PC-3 (cell line): Measurements from ENCODE around the gene DLGAP1. TPM values are rescaled to one million over a fixed set of nuclear protein-coding genes. Genes with fewer than 3 reads are reported as not detected.

ENCODE experiments used
- ATAC-seq: fragments of 200-7000 bp; cut with Tn5 transposase; 2 replicates; pipeline ENCODE4 v1.9.1; 2020; ENCODE audit warnings: mild to moderate bottlenecking, moderate library complexity
- BruUV-seq: library from RNA; stranded (reverse); fragments of 400-500 nt; replicated peaks from 2 replicates; lab custom pipeline; 2021; lab: Mats Ljungman, UMichigan
- CTCF ChIA-PET: fragments of 300-600 bp; sonication (Branson Sonifier 250); formaldehyde crosslinking; loops from one replicate; lab custom pipeline; 2022; ENCODE audit warnings: antibody characterized with exemption; lab: Charles Lee
- POLR2A ChIA-PET: fragments of 300-600 bp; sonication (Branson Sonifier 250); formaldehyde crosslinking; loops from one replicate; lab custom pipeline; 2022; ENCODE audit warnings: antibody characterized with exemption; ENCODE audit not compliant: unreplicated experiment; lab: Charles Lee
- DNase-seq: peaks from one replicate; pipeline ENCODE4 v3.0.0-alpha.2; 2015
- H2AFZ ChIP-seq: fragments of 300-600 bp; sonication (generic); 2 replicates; pipeline ENCODE4 v1.6.0; 2016; ENCODE audit warnings: antibody characterized with exemption, low read length
- H3F3A ChIP-seq: fragments of 300-600 bp; sonication (generic); one replicate; pipeline ENCODE4 v1.6.0; 2017; ENCODE audit warnings: antibody characterized with exemption, low read length, control low read depth, mild to moderate bottlenecking; ENCODE audit not compliant: unreplicated experiment
- H3K27ac ChIP-seq: fragments of 300-600 bp; sonication (generic); 2 replicates; pipeline ENCODE4 v1.5.1; 2016; ENCODE audit warnings: mild to moderate bottlenecking, low read length
- H3K27me3 ChIP-seq: fragments of 300-600 bp; sonication (generic); 2 replicates; pipeline ENCODE4 v1.6.1; 2016; ENCODE audit warnings: low read length, mixed read lengths
- H3K36me3 ChIP-seq: fragments of 300-600 bp; sonication (generic); 2 replicates; pipeline ENCODE4 v1.6.1; 2016; ENCODE audit warnings: low read depth, mixed run types, low read length, mixed read lengths
- H3K4me1 ChIP-seq: fragments of 300-600 bp; sonication (generic); 2 replicates; pipeline ENCODE4 v1.5.1; 2016; ENCODE audit warnings: low read length; ENCODE audit not compliant: insufficient read depth
- H3K4me2 ChIP-seq: fragments of 300-600 bp; sonication (generic); 2 replicates; pipeline ENCODE4 v1.6.0; 2016; ENCODE audit warnings: low read length
- H3K4me3 ChIP-seq: fragments of 300-600 bp; sonication (generic); 2 replicates; pipeline ENCODE4 v1.5.1; 2016; ENCODE audit warnings: mild to moderate bottlenecking, low read length, mixed read lengths
- H3K79me2 ChIP-seq: fragments of 300-600 bp; sonication (generic); 2 replicates; pipeline ENCODE4 v1.6.1; 2017; ENCODE audit warnings: low read length, mixed read lengths
- H3K9ac ChIP-seq: fragments of 300-600 bp; sonication (generic); 2 replicates; pipeline ENCODE4 v1.6.0; 2016; ENCODE audit warnings: mild to moderate bottlenecking, low read length
- H3K9me2 ChIP-seq: fragments of 300-600 bp; sonication (generic); replicated peaks from 2 replicates; pipeline ENCODE4 v1.6.1; 2016; ENCODE audit warnings: mixed run types, low read length, mixed read lengths
- H3K9me3 ChIP-seq: fragments of 300-600 bp; sonication (generic); 2 replicates; pipeline ENCODE4 v1.6.1; 2016; ENCODE audit warnings: low read length, mixed read lengths
- H4K20me1 ChIP-seq: fragments of 300-600 bp; sonication (generic); 2 replicates; pipeline ENCODE4 v1.6.1; 2016; ENCODE audit warnings: low read length, mixed read lengths
- EZH2 ChIP-seq: fragments of 300-600 bp; sonication (generic); IDR thresholded peaks from one replicate; pipeline ENCODE4 v1.6.1; 2017; ENCODE audit warnings: antibody characterized with exemption, mild to moderate bottlenecking, low read length; ENCODE audit not compliant: unreplicated experiment
- EZH2phosphoT487 ChIP-seq: fragments of 300-600 bp; sonication (generic); IDR thresholded peaks from 2 replicates; pipeline ENCODE4 v1.6.1; 2018; ENCODE audit warnings: mild to moderate bottlenecking, antibody characterized with exemption, low read length, borderline replicate concordance
- intact Hi-C: fragments of 100-400 bp; cut with micrococcal nuclease; formaldehyde crosslinking; loops from 2 replicates; pipeline ENCODE4 v1.9.0; 2023
- total RNA-seq: library from RNA; depleted of rRNA; stranded (reverse); fragments of >200 nt; gene quantifications from 2 replicates; pipeline ENCODE4 v1.2.3, GENCODE V29; 2014
- TF ChIP-seq, protein P1 (sequence below): fragments of 300-600 bp; sonication (generic); conservative IDR thresholded peaks from 2 replicates; pipeline ENCODE4 v1.5.1; 2017; ENCODE audit warnings: antibody characterized with exemption, low read depth, mild to moderate bottlenecking, low read length

DLGAP1 gene
- total RNA-seq, 1 experiment from 2014 or later, result not detected

DNA sequence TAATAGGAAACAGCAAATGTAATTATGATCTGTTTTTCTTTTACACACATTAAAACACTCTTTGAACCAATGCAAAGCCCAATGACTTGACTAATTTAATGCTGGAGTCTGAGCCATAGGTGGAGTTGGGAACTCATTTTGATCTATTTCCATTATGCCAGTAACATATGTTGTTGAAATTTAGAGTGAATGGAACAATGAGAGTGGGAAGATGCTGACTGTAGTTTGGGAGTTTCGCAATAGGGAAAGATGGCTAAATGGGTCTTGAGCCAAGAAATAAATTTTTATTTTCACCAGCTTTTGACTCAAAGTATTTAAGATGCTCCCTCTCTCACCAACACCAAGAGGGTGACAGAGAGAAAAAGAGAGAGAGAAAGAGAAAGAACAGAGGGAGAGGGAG is 246.7 kb downstream of the DLGAP1 start:
- CTCF ChIA-PET, result no interaction called here
- no peak for TF ChIP-seq EZH2
- TF ChIP-seq, protein P1, sequence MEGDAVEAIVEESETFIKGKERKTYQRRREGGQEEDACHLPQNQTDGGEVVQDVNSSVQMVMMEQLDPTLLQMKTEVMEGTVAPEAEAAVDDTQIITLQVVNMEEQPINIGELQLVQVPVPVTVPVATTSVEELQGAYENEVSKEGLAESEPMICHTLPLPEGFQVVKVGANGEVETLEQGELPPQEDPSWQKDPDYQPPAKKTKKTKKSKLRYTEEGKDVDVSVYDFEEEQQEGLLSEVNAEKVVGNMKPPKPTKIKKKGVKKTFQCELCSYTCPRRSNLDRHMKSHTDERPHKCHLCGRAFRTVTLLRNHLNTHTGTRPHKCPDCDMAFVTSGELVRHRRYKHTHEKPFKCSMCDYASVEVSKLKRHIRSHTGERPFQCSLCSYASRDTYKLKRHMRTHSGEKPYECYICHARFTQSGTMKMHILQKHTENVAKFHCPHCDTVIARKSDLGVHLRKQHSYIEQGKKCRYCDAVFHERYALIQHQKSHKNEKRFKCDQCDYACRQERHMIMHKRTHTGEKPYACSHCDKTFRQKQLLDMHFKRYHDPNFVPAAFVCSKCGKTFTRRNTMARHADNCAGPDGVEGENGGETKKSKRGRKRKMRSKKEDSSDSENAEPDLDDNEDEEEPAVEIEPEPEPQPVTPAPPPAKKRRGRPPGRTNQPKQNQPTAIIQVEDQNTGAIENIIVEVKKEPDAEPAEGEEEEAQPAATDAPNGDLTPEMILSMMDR, result no peak
- no peak for TF ChIP-seq EZH2phosphoT487
- Histone ChIP-seq H3K27ac (no peak overlapping the region), H3K9me2 (no peaks in the 10 kb centered on the region), H3F3A (no peaks in the 10 kb centered on the region), H3K9ac (no peak overlapping the region), H4K20me1 (no peaks in the 10 kb centered on the region), H3K36me3 (no peaks in the 10 kb centered on the region), H3K27me3 (no peaks in the 10 kb centered on the region), H3K79me2 (no peaks in the 10 kb centered on the region), H2AFZ (no peak overlapping the region), H3K4me1 (no peaks in the 10 kb centered on the region), H3K4me2 (no peak overlapping the region), H3K9me3 (peaks cover 32% of the 10 kb centered on the region), H3K4me3 (no peak overlapping the region)
- no peak for ATAC-seq
- intact Hi-C loops, result no loop called here
- DNase-seq, result no peak
- POLR2A ChIA-PET, result no interaction called here
- no TSS peak for BruUV-seq

DNA sequence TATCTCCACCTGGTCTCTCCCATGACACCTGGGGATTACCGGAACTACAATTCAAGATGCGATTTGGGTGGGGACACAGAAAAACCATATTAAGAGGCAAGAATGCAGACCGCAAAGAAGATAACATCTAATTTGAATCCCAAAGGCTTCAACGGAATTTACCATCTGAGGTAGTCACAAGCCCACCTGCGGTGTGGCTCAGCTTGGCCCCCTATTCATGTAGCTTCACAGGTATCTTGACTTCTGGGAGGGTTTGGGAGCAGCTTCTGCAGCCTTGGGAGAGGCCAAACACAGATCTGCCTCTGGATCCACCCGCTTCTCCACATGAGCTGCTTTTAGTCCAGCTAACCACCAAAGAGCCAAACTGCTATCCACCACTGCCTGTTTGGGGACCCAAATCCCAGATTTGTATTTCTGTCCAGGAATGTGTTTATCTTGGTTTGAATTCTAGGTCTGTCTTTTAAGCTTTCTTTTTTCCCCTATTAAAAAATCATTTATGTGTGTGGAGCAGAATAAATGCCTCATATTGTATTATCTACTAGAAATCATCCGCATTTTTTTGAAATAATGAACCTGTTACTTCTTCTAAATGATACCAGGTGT is 247.6 kb downstream of the DLGAP1 start:
- H4K20me1 ChIP-seq, result no peaks in the 10 kb centered on the region
- no peak overlapping the region for H3K9ac ChIP-seq
- BruUV-seq, result no TSS peak
- DNase-seq (no peak), ATAC-seq (no peak)
- H3K4me2 ChIP-seq, result no peak overlapping the region
- no peaks in the 10 kb centered on the region for H3K27me3 ChIP-seq
- no peaks in the 10 kb centered on the region for H3K36me3 ChIP-seq
- H3K9me3 ChIP-seq, result peaks cover 27% of the 10 kb centered on the region
- TF ChIP-seq EZH2phosphoT487 (no peak), EZH2 (no peak)
- TF ChIP-seq, protein P1, result no peak
- H3K27ac ChIP-seq, result no peak overlapping the region
- intact Hi-C loops, result no loop called here
- ChIA-PET POLR2A (no interaction called here), CTCF (no interaction called here)
- no peaks in the 10 kb centered on the region for H3K9me2 ChIP-seq
- no peaks in the 10 kb centered on the region for H3K4me1 ChIP-seq
- H3K79me2 ChIP-seq, result no peaks in the 10 kb centered on the region
- no peak overlapping the region for H3K4me3 ChIP-seq
- no peaks in the 10 kb centered on the region for H3F3A ChIP-seq
- H2AFZ ChIP-seq, result no peak overlapping the region

DNA sequence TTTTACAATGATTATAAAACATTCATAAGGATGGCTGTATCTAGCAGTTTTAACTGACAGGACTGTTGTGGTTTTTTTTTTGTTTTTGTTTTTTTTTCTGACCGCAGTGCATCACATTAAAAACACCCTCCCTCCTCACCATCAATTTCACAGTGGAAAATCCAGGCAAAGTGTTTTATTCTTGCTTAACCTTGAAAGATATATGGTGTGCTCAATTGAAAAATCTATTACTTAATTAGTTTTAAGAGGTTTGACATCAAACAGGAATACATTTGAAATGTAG is 250.7 kb downstream of the DLGAP1 start:
- H3K4me1 ChIP-seq, result no peaks in the 10 kb centered on the region
- CTCF ChIA-PET, result no interaction called here
- no peak for TF ChIP-seq EZH2
- no peak for TF ChIP-seq EZH2phosphoT487
- TF ChIP-seq, protein P1, result no peak
- intact Hi-C loops, result no loop called here
- no peak overlapping the region for H3K27ac ChIP-seq
- H3K36me3 ChIP-seq, result no peaks in the 10 kb centered on the region
- DNase-seq (no peak), ATAC-seq (no peak)
- H3F3A ChIP-seq, result no peaks in the 10 kb centered on the region
- peaks cover 27% of the 10 kb centered on the region; the same call in 1 of the 2 replicates for H3K9me3 ChIP-seq
- H3K9me2 ChIP-seq, result no peaks in the 10 kb centered on the region
- H2AFZ ChIP-seq, result no peak overlapping the region
- no TSS peak for BruUV-seq
- H3K4me3 ChIP-seq, result no peak overlapping the region
- no peaks in the 10 kb centered on the region for H4K20me1 ChIP-seq
- H3K4me2 ChIP-seq, result no peak overlapping the region
- H3K27me3 ChIP-seq, result no peaks in the 10 kb centered on the region
- POLR2A ChIA-PET, result no interaction called here
- no peaks in the 10 kb centered on the region for H3K79me2 ChIP-seq
- H3K9ac ChIP-seq, result no peak overlapping the region
